D721Med (cell line): ENCODE data around the gene CHST1.

Source experiments
- DNase-seq: peaks from one replicate; pipeline ENCODE4 v3.0.0; 2011; ENCODE audit warnings: low spot score; ENCODE audit not compliant: insufficient read length
- FAIRE-seq: peaks from 2 replicates; lab custom pipeline; 2011; peaks lifted over from hg19 to GRCh38; lab: Jason Lieb, UNC
- TF ChIP-seq, protein P1 (sequence below): IDR thresholded peaks from 2 replicates; pipeline ENCODE4 v1.5.1; 2012; ENCODE audit warnings: mild to moderate bottlenecking, control low read depth; ENCODE audit not compliant: insufficient read depth; ENCODE audit errors: missing control alignments

The CHST1 gene

DNA sequence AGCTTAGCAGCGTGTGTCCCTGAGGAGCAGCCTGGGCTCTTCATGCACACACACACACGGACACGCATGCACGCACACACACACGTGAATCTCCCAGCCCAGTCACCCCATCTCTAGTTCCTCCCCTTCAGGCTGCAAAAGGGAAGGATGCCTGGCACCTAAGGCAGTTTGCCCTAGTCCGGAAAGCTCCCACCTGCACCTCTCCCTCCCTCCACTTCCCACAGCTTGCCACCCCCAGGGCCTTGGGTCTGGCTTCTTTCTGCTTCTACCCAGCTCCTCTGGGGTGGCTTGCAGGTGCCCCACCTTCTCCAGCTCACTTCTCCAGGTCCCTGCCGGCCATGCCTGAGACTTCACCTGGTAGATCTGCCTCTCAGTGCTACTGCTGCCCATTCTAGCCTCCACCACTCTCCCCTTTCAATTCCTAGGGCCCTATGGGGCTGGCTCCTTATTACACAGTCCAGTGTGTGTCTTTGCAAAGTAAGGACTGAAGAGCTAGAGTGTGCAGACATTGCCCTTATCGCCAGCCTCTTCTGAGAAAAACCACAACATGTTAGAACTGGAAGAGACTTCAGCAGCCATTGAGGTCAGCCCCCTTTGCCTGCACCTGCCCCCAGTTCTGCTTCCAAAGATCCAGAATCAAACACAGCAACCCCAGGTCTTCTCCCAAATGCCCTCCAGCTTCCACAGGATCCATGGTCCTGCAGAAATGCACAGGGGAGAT, 33.5 kb upstream of the CHST1 start:
- FAIRE-seq (no peak), DNase-seq (no peak)
- TF ChIP-seq, protein P1, sequence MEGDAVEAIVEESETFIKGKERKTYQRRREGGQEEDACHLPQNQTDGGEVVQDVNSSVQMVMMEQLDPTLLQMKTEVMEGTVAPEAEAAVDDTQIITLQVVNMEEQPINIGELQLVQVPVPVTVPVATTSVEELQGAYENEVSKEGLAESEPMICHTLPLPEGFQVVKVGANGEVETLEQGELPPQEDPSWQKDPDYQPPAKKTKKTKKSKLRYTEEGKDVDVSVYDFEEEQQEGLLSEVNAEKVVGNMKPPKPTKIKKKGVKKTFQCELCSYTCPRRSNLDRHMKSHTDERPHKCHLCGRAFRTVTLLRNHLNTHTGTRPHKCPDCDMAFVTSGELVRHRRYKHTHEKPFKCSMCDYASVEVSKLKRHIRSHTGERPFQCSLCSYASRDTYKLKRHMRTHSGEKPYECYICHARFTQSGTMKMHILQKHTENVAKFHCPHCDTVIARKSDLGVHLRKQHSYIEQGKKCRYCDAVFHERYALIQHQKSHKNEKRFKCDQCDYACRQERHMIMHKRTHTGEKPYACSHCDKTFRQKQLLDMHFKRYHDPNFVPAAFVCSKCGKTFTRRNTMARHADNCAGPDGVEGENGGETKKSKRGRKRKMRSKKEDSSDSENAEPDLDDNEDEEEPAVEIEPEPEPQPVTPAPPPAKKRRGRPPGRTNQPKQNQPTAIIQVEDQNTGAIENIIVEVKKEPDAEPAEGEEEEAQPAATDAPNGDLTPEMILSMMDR: no peak

DNA sequence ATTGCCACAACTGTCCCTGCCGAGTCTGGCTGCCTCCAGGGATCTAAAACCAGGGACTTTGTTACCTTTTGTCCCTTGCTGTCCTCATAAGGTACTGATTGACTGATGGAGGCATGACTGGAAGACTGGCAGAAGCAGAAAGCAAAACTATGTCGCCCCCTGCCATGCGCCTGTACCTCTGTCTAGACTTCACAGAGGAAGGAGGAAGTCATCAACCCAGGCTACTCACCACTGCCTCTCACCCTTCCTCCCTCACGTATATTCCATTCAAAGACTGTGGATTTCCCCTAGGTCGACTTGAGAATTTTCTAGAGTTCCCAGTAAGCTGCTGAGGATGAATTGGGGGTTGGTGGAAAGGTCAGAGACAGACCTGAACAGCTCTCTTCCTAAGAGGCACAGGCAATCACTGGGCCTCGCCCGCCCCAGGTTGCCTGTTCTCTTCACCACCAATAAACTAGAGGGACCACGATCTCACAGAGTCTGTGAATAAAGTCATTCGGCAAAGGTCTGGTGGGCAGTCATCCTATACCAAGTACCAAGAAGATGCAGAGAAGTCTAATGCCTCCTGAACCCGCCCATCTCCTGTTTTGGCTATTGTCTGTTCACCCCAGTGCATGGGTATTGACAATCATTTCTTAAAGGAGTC, 27.5 kb upstream of the CHST1 start:
- TF ChIP-seq, protein P1: peak; percentile 3
- FAIRE-seq (no peak), DNase-seq (no peak)

DNA sequence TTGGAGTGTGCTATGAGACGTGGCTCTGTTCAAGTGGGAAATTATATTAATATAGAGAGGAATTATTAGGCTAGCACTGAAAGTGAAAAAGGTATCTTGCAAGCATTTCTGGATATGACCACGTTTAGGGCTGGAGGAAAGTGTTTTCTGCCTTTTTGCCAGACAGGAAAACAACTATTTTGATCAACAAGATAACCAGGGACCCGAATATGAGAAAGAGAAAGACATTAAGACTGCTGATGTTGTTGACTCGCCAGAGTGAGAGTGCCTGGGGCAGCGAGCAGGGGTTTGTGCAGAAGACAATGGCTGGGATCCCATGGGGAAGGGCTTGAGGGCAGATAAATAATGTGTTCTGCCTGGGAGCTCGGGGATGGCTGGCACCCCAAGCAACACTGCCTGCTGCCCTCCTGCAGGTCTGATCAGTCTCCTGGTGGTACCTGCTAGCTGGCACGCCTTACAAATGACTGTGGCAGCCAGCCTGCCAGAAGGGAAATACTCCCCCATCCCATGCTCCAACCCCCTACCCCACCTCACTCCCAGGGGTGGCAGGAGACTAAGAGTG, 23.1 kb upstream of the CHST1 start:
- no peak for FAIRE-seq
- no peak for DNase-seq
- TF ChIP-seq, protein P1: no peak

DNA sequence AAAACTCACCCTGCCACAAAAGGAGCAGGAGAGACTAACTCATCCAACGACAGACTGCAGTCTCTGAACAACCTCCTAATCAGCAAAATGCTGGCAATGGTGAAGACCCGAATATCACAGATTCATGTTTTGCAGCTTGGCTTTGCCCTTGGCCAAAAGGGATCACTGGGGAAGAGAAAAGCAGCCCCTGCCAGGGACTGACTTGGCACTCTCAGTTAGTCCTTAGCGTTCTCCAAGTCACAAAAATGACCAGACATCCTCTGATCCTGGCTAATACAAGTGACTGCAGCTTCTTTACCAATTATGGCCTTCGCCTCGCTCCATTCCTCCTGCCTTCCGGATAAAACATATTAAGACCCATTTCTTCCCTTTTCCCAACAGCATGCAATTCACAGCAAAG, 22.4 kb upstream of the CHST1 start:
- DNase-seq: no peak
- TF ChIP-seq, protein P1: no peak
- FAIRE-seq: no peak

DNA sequence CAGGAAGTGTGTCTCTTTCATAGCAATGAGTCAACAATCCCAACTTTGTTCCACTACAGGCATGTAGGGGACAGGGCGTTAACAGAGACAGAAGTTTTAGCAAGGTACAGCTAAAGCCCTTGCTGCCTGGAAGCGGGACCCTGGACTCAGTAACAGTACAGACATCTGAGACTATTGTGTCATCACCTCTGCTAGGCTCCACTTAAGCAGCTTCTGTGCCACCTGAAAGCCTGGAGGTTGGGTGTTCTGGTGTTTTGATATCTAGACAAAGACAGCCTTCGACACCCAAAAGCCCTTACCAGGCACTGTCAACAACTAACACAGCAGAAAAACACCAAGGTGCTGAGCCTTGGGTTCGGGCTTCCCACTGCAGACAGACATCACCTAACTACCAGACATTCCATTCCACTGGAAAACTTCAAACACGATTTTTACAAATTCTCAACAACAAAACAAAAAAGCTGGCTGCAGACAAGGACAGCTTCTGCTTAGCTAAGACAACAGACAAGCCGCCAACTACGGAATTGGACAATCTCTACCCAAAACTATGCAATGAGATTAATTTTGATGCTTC, 20.6 kb upstream of the CHST1 start:
- FAIRE-seq (no peak), DNase-seq (no peak)
- TF ChIP-seq, protein P1: no peak

DNA sequence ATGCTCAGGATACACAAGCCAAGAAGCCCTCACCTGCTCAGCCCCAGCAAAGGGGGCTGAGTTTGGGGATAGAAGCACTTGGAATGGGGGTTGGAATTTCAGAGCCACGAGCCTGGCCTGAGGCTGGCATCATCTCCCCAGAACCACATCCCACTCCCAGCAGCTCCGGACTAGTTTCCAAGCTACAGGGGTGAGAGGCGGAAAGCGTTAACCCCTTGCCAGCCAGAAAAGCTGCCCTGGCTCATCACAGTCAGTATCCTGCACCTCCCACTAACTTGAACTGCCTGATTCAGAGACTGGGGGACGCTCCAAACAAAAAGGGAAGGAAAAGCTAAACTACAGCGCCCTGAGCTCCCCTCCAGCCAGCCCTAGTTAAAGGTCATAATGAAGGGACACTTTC, 19.0 kb upstream of the CHST1 start:
- TF ChIP-seq, protein P1: no peak
- no peak for FAIRE-seq
- DNase-seq: no peak
